Mucosa of stomach (tissue), 1 donor: ENCODE measurements around the gene TUBGCP4.

Experiments
- H3K27me3 ChIP-seq: one replicate; pipeline ENCODE4 v1.7.0; 2013; ENCODE audit warnings: mild to moderate bottlenecking, low read length; ENCODE audit not compliant: control insufficient read depth, insufficient read depth
- H3K36me3 ChIP-seq: one replicate; pipeline ENCODE4 v1.7.0; 2013; ENCODE audit warnings: low read length; ENCODE audit not compliant: control insufficient read depth, insufficient read depth
- H3K4me1 ChIP-seq: one replicate; pipeline ENCODE4 v1.7.0; 2013; ENCODE audit warnings: mild to moderate bottlenecking, low read length; ENCODE audit not compliant: control insufficient read depth, insufficient read depth
- H3K4me3 ChIP-seq: one replicate; pipeline ENCODE4 v1.7.0; 2013; ENCODE audit warnings: low read length
- H3K9ac ChIP-seq: one replicate; pipeline ENCODE4 v1.7.0; 2013; ENCODE audit warnings: mild to moderate bottlenecking, low read length, moderate library complexity
- H3K9me3 ChIP-seq: one replicate; pipeline ENCODE4 v1.7.0; 2013; ENCODE audit warnings: mild to moderate bottlenecking, low read length, moderate library complexity; ENCODE audit not compliant: control insufficient read depth
- donor health status: Pancreatic carcinoma.

Gene TUBGCP4

GRCh38 chr15:43370975-43371974, at the start of gene TUBGCP4, which contains the start of gene ZSCAN29:
TUBGCP4 (plus strand) TSS chr15:43371101; CDS start chr15:43371355, 254 bp downstream.
ZSCAN29 (minus strand) TSS chr15:43371043; CDS start chr15:43369913, 1,130 bp downstream.
- Histone ChIP-seq H3K9me3 (no peaks in the 10 kb centered on the region), H3K4me3 (peak within 1 kb of the TSS; percentile 70), H3K36me3 (peaks cover 2% of the 10 kb centered on the region), H3K9ac (peak within 1 kb of the TSS; percentile 94), H3K4me1 (peaks cover 16% of the 10 kb centered on the region), H3K27me3 (no peaks in the 10 kb centered on the region)

DNA sequence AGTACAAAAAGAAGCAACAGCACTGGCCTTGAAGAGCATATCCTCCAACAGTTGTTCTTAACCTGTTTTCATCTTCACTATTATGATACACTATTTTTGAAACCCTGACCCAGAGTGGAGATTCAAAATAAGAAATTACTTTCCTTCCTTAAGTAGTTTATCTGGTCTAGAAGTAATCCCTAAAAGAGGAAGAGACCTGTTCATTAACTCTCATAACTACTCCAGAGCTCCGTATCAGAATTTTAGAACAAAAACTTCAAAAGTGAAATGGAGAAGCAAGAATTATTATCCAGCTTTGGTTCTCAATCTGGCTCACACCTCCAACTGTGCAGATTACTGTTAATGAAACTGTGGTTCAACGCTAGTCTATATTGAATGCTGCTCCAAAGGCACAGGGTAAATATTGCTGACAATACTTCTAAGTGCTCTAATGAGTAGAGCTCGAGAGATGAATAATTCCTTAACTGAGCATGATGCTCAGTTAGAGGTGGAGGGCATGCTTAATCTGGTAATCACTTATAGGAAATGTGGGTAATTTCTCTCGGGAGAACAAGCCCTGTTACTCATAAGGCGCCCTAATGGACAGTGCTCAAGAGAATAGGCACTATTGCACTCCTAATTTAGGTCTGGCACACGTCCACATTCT, 45.7 kb upstream of the TUBGCP4 start:
- Histone ChIP-seq H3K27me3 (no peaks in the 10 kb centered on the region), H3K9ac (no peak overlapping the region), H3K4me3 (no peak overlapping the region), H3K36me3 (no peaks in the 10 kb centered on the region), H3K9me3 (no peaks in the 10 kb centered on the region), H3K4me1 (peaks cover 13% of the 10 kb centered on the region)

DNA sequence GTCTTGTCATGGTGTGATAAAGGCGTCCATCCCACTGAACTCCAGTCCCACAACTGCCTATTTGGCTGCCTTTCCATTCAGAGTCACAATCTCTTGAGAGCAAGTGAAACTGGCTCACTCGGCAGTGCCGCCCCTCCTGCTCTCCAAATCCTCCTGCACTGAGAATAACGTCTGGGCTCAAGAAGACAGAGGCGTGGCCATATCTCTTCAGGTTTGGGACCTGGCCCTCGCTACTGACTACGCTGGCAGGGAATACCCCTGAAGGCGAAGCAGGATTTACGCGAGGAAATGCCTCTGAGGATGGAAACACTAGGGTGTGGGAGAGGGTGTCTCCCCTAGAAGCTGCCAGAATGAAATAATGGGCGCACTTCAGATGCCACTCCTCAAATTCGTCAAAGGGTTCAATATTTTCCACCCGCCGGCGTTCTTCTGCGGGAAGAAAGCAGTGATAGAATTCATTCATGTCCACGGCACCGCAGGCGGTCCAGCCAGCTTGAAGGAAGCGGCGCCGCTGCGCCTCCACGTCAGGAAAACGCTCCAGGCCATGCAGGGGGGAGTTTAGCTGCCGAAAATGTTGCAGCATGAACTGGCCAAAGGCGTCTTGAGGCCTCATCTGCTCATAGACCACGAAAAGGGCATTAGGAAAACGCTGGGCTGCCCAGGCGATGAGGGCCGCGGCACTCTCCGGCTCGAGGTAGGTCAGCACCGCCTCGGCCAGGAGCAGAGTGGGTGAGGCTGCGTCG, 41.5 kb upstream of the TUBGCP4 start:
- H3K9me3 ChIP-seq = no peaks in the 10 kb centered on the region
- peak overlapping the region; percentile 100 for H3K4me3 ChIP-seq
- peaks cover 19% of the 10 kb centered on the region for H3K4me1 ChIP-seq
- H3K36me3 ChIP-seq = no peaks in the 10 kb centered on the region
- peak overlapping the region; percentile 79 for H3K9ac ChIP-seq
- no peaks in the 10 kb centered on the region for H3K27me3 ChIP-seq

GRCh38 chr15:43329960-43330779, 40.7 kb upstream of the TUBGCP4 start, which contains the start of gene LCMT2:
LCMT2 (minus strand) TSS chr15:43330573; CDS start chr15:43330489, 84 bp downstream.
- peaks cover 19% of the 10 kb centered on the region for H3K4me1 ChIP-seq
- H3K27me3 ChIP-seq = no peaks in the 10 kb centered on the region

DNA sequence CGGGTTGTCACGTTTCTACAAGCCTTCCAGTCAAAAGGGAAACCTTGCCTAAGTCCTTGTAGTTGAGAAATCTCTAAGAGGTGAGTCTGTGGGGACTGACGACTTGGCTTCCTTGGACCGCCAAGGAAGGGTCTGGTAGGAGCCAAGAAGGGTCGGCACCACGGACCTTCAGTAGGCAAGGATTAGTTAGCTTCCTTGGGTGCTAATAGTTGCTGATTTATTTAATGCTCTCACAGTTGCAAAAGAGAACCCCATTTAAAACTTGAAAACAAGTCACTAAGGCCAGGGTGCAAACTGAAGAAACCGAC, 40.2 kb upstream of the TUBGCP4 start:
- H3K4me1 ChIP-seq = peaks cover 19% of the 10 kb centered on the region
- H3K27me3 ChIP-seq = no peaks in the 10 kb centered on the region
- no peaks in the 10 kb centered on the region for H3K36me3 ChIP-seq
- H3K9me3 ChIP-seq = no peaks in the 10 kb centered on the region
- peak overlapping the region; percentile 79 for H3K9ac ChIP-seq
- H3K4me3 ChIP-seq = peak overlapping the region; percentile 100

More at GRCh38 chr15:43329960-43330779, 40.7 kb upstream of the TUBGCP4 start, which contains the start of gene LCMT2:
- Histone ChIP-seq H3K36me3 (no peaks in the 10 kb centered on the region), H3K9ac (peak within 1 kb of the TSS; percentile 79), H3K4me3 (peak within 1 kb of the TSS; percentile 100), H3K9me3 (no peaks in the 10 kb centered on the region)

DNA sequence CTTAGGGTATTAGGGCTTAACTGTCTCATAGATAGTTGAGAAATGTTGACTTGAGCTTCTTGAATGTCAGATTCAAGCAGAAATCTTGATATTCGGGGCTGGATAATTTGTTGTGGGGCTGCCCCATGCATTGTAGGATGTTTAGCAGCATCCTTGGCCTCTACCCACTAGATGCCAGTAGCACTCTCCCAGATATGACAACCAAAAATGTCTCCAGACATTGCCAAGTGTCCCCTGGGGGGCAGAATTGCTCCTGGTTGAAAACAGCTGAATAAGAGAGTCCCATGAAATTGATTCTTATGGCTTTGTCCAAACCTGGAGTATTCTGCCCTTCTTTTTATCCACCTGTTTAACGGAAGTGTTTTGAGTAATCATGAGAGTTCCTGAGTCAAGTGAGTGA, 24.6 kb upstream of the TUBGCP4 start:
- no peaks in the 10 kb centered on the region for H3K9me3 ChIP-seq
- no peaks in the 10 kb centered on the region for H3K36me3 ChIP-seq
- no peak overlapping the region for H3K9ac ChIP-seq
- no peak overlapping the region for H3K4me3 ChIP-seq
- H3K4me1 ChIP-seq = no peaks in the 10 kb centered on the region
- no peaks in the 10 kb centered on the region for H3K27me3 ChIP-seq

- no peaks in the 10 kb centered on the region for H3K4me1 ChIP-seq
- no peak overlapping the region for H3K9ac ChIP-seq
- H3K9me3 ChIP-seq = no peaks in the 10 kb centered on the region
- no peaks in the 10 kb centered on the region for H3K36me3 ChIP-seq
- no peaks in the 10 kb centered on the region for H3K27me3 ChIP-seq
- no peak overlapping the region for H3K4me3 ChIP-seq
Observed at GRCh38 chr15:43347114-43347513, 23.8 kb upstream of the TUBGCP4 start.

DNA sequence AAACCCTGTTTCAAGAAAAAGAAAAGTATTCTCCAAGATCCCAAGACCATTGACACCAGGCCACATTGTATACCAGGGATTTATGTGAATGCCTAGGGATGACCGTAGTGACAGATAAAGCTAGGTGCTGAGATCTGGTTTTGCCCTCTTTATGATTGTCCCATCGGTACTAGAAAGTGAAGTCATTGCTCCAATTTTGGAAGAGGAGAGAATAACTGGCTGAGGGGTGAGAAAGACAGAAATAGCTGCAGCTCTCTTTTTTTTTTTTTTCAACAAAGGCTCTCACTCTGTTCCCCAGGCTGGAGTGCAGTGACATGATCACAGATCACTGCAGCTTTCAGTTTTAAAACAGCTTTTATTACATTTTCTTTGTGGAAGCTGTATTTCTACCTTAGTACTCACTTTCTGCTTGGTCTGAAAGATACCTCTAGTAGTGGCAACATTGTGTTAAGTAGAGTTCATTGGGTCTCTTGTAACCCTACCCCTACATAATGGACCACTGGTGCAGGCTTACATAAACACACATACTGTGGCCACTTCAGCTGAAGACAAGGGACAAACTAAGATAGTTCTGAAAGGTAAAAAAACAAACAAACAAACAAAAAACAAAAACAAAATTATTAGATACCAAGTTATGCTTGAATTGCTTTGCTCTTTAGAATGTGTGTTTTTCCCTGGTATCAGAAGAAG, 18.1 kb upstream of the TUBGCP4 start:
- H3K4me3 ChIP-seq = no peak overlapping the region
- H3K36me3 ChIP-seq = no peaks in the 10 kb centered on the region
- no peaks in the 10 kb centered on the region for H3K4me1 ChIP-seq
- H3K9me3 ChIP-seq = no peaks in the 10 kb centered on the region
- H3K9ac ChIP-seq = no peak overlapping the region
- H3K27me3 ChIP-seq = no peaks in the 10 kb centered on the region

DNA sequence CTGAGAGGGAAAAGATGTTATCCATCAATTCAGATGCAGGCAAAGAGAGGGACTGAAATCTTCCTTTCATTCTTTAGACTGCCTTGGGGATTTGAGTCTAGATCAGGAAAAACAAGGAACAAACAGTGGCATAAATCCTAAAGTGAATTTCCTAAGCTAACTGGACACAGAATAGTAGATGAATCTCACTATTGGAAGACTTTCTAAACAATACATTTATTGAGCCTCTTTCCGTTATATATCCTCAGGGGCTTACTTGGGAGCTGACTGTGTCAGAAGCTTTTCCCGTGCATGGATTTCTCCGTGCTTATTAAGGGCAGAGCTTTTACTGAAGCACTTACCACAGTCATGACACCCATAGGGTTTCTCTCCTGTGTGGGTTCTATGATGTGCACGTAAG, 10.1 kb upstream of the TUBGCP4 start:
- H3K9ac ChIP-seq = no peak overlapping the region
- H3K27me3 ChIP-seq = no peaks in the 10 kb centered on the region
- peaks cover 18% of the 10 kb centered on the region for H3K36me3 ChIP-seq
- H3K4me3 ChIP-seq = no peak overlapping the region
- H3K4me1 ChIP-seq = no peaks in the 10 kb centered on the region
- peaks cover 10% of the 10 kb centered on the region for H3K9me3 ChIP-seq

GRCh38 chr15:43361313-43361903, 9.5 kb upstream of the TUBGCP4 start:
- H3K9ac ChIP-seq = no peak overlapping the region
- H3K27me3 ChIP-seq = no peaks in the 10 kb centered on the region
- no peak overlapping the region for H3K4me3 ChIP-seq
- H3K4me1 ChIP-seq = no peaks in the 10 kb centered on the region
- peaks cover 23% of the 10 kb centered on the region for H3K36me3 ChIP-seq
- H3K9me3 ChIP-seq = peaks cover 10% of the 10 kb centered on the region
